Right atrium auricular region (tissue), 2 donors: ENCODE measurements around the gene GAS1. TPM values are rescaled to one million over a fixed set of nuclear protein-coding genes. Genes with fewer than 3 reads are reported as not detected.

ENCODE experiments used
- DNase-seq: peaks from one replicate; pipeline ENCODE4 v3.0.0-alpha.2; 2019; ENCODE audit warnings: low spot score
- H3K27ac ChIP-seq, 2 donors: fragments of 200-600 bp; sonication (generic); 1 replicate in 1 of 2; 2 replicates in 1 of 2; pipeline ENCODE4 v1.5.1; 2016 to 2019
- H3K27me3 ChIP-seq, 2 donors: fragments of 200-600 bp; sonication (generic); one replicate each; pipeline versions ENCODE4 v1.5.1 to v1.6.0; 2017 to 2019
- H3K36me3 ChIP-seq: fragments of 200-600 bp; sonication (generic); one replicate; pipeline ENCODE4 v1.5.1; 2016
- H3K4me1 ChIP-seq, 2 donors: fragments of 200-600 bp; sonication (generic); one replicate each; pipeline versions ENCODE4 v1.5.1 to v1.6.0; 2017 to 2019
- H3K4me3 ChIP-seq, 2 donors: fragments of 200-600 bp; sonication (generic); 1 replicate in 1 of 2; 2 replicates in 1 of 2; pipeline ENCODE4 v1.5.1; 2017 to 2019; ENCODE audit warnings: mild to moderate bottlenecking in 1 of 2, moderate library complexity in 1 of 2
- H3K9me3 ChIP-seq, 2 donors: fragments of 200-600 bp; sonication (generic); one replicate each; pipeline ENCODE4 v1.5.1; 2019
- total RNA-seq, 2 donors: library from RNA; depleted of rRNA; stranded (reverse); fragments of >200 nt; gene quantifications; one replicate each; pipeline ENCODE4 v1.1.0, GENCODE V29; 2016
- TF ChIP-seq, protein P1 (sequence below), 2 donors: fragments of 200-600 bp; sonication (generic); IDR thresholded peaks; one replicate each; pipeline ENCODE4 v1.5.1; 2019; ENCODE audit warnings: antibody characterized with exemption in 2 of 2

Gene GAS1
- total RNA-seq, 2 donors from 2014 or later: 44.4 to 78.6 TPM

DNA sequence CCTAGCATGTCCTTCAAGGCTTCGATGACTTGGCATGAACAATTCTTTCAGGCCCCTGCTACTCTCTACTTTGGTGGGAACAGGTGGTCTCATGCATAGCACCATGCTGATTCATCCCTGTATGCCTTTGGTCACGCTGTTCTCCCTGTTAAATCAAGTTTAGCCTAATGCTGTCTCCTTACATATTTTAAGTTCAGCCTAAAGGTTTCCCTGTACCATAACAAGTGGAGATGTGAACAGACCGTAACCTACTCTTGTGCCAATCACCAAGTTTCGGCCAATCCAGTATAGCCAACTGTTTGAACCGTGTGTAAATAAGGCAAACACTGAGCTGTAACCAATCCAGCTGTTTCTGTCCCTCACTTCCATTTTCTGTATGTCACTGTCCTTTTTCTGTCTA lies 8.0 kb downstream of the GAS1 start:
- TF ChIP-seq, protein P1, sequence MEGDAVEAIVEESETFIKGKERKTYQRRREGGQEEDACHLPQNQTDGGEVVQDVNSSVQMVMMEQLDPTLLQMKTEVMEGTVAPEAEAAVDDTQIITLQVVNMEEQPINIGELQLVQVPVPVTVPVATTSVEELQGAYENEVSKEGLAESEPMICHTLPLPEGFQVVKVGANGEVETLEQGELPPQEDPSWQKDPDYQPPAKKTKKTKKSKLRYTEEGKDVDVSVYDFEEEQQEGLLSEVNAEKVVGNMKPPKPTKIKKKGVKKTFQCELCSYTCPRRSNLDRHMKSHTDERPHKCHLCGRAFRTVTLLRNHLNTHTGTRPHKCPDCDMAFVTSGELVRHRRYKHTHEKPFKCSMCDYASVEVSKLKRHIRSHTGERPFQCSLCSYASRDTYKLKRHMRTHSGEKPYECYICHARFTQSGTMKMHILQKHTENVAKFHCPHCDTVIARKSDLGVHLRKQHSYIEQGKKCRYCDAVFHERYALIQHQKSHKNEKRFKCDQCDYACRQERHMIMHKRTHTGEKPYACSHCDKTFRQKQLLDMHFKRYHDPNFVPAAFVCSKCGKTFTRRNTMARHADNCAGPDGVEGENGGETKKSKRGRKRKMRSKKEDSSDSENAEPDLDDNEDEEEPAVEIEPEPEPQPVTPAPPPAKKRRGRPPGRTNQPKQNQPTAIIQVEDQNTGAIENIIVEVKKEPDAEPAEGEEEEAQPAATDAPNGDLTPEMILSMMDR (IDR thresholded peaks at IDR 0.05): no peak
- Histone ChIP-seq H3K27ac (no peak overlapping the region), H3K36me3 (no peaks in the 10 kb centered on the region), H3K4me1 (peaks cover 0 to 10% of the 10 kb centered on the region in 2 donors), H3K4me3 (no peak overlapping the region), H3K27me3 (no peaks in the 10 kb centered on the region), H3K9me3 (no peaks in the 10 kb centered on the region)
- no peak for DNase-seq

DNA sequence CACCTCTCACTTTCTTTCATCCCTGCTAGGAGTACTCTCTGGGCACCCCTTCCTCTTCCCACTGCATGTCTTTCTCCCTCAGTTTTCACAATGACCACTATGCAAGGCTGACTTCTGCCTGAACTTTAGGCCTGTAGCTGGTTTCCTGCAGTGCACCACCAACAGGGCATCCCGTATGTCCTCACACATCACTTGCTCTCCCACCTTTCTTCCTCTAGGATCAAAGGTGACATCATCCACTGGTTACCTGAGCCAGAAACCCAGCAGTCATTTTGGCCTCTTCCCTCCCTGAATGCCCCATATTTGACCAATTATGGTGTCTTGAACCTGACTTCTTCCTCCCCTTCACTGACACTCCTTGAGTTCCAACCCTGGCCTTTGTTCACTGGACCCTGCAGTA lies 8.5 kb downstream of the GAS1 start:
- DNase-seq: no peak
- Histone ChIP-seq H3K4me1 (peaks cover 0 to 7% of the 10 kb centered on the region in 2 donors), H3K4me3 (no peak overlapping the region), H3K36me3 (no peaks in the 10 kb centered on the region), H3K27ac (no peak overlapping the region), H3K27me3 (no peaks in the 10 kb centered on the region), H3K9me3 (no peaks in the 10 kb centered on the region)
- TF ChIP-seq, protein P1 (IDR thresholded peaks at IDR 0.05): no peak

DNA sequence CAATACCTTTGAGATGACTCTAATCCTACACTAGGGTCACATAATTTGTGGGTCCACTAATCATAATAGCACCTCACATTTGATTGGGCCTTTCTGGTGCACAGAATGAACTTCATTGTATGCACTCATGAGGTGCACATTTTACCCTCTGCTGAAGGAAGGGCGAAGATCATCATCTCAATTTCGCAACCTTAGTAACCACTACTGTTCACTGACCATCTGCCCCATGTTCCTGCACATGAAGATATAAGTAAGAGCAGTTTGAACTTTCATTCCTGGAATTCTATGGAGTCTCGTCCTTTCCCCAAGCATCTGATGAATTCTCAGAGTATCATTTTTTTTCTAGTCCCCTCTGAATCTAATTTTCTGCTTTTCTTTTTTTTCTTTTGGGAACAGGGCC lies 21.2 kb downstream of the GAS1 start:
- Histone ChIP-seq H3K27me3 (no peaks in the 10 kb centered on the region), H3K9me3 (no peaks in the 10 kb centered on the region), H3K4me1 (no peaks in the 10 kb centered on the region), H3K36me3 (no peaks in the 10 kb centered on the region), H3K4me3 (no peak overlapping the region), H3K27ac (no peak overlapping the region)
- TF ChIP-seq, protein P1 (IDR thresholded peaks at IDR 0.05): no peak
- DNase-seq: no peak

DNA sequence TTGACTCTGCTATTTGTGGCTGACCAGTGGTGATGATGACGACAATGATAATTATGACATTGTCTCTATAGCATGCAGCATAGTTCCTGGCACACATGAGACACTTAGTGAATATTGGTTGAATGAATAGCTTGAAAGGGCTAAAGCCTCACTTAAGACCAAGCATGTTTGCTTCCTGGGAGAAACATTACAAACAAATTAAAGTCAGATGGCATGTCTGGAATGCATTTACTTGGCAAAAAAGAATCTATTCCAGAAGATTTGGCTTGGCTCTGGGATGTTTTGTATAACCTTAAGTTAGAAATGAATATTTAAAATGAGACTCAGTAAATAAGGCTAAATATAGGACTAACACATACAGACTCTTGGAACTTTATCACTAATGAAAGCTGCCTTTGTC lies 21.6 kb downstream of the GAS1 start:
- no peaks in the 10 kb centered on the region for H3K27me3 ChIP-seq
- H3K4me3 ChIP-seq: no peak overlapping the region
- H3K4me1 ChIP-seq: no peaks in the 10 kb centered on the region
- no peak overlapping the region for H3K27ac ChIP-seq
- DNase-seq: no peak
- H3K9me3 ChIP-seq: no peaks in the 10 kb centered on the region
- TF ChIP-seq, protein P1 (IDR thresholded peaks at IDR 0.05): no peak
- H3K36me3 ChIP-seq: no peaks in the 10 kb centered on the region

DNA sequence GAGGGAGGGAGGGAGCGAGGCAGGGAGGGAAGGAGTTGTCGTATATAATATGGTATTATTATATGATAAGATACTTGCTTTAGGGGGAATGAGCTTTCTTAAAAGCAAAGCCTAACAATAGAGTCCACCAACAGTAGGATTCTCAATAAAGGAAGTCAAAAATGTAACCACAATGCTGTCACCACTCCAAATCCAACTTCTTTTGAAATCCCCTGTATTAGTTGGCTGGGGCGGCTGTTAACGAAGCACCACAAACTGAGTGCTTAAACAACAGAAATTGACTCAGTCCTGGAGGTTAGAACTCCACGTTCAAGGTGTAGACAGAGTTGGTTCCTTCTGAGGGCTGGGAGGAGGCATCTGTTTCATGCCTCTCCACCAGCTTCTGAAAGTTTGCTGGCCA lies 23.1 kb downstream of the GAS1 start:
- Histone ChIP-seq H3K27ac (no peak overlapping the region), H3K9me3 (no peaks in the 10 kb centered on the region), H3K36me3 (no peaks in the 10 kb centered on the region), H3K4me3 (no peak overlapping the region), H3K4me1 (no peaks in the 10 kb centered on the region), H3K27me3 (no peaks in the 10 kb centered on the region)
- TF ChIP-seq, protein P1 (IDR thresholded peaks at IDR 0.05): no peak
- DNase-seq: no peak

DNA sequence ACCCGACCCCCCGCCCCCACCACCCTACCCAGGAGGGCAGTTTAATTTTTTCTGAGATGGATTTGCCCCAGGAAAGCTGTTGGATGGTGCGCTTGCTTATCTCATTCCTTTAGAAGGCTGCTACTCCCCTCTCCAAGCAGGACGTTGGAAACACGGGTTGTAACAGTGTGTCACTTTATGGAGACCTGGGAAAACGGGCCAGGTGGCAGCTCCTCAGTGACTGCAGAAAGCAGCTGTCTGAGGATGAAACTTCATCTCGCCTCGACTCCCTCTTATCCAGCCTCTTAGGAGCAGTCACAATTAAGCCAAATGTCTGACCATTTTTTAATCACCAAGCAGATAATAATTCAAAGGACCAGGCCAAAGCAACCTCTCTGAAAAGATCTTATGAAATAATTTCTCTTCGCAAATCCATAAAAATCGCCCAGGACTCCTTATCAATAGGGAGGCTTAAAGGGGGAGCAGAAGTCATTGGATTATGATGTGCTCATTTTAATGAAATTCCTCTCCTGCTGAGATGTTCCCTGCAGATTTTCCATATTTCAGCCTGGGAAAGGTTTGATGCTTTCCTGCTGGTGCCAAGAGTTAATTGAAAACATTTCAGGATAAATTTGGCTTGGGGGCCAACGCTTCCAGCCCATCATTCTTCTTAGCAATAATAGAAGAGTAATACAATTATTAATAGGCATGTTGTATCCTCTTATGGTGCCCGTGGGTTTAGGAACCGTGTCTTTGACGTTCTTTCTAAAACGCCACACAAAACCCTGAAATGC lies 26.0 kb downstream of the GAS1 start:
- no peak for DNase-seq
- H3K9me3 ChIP-seq: no peaks in the 10 kb centered on the region
- no peaks in the 10 kb centered on the region for H3K36me3 ChIP-seq
- H3K27me3 ChIP-seq: no peaks in the 10 kb centered on the region
- no peaks in the 10 kb centered on the region for H3K4me1 ChIP-seq
- no peak overlapping the region for H3K4me3 ChIP-seq
- TF ChIP-seq, protein P1 (IDR thresholded peaks at IDR 0.05): no peak
- H3K27ac ChIP-seq: no peak overlapping the region
